ENCODE measurements around the gene BOK.

BOK gene

GRCh38 chr2:241553512-241553830, 5.1 kb upstream of the BOK start:
- no peak for DNase-seq
- no peak for TF ChIP-seq CTCF (IDR thresholded peaks at IDR 0.05; ENCODE audit: borderline replicate concordance, extremely low read depth, low read length, poor library complexity, severe bottlenecking)
- H3K9me3 ChIP-seq (ENCODE audit: insufficient read depth, low read length, severe bottlenecking), result peaks cover 4% of the 10 kb centered on the region
- no peak overlapping the region for H3K27ac ChIP-seq (ENCODE audit: low read length)
- ATAC-seq (ENCODE audit: insufficient read depth, low read depth), result no peak
- no peaks in the 10 kb centered on the region for H3K36me3 ChIP-seq (ENCODE audit: insufficient read depth, low read length)
- peaks cover 6% of the 10 kb centered on the region for H3K4me1 ChIP-seq (ENCODE audit: insufficient read depth, low read length)
- no peak overlapping the region for H3K4me2 ChIP-seq (ENCODE audit: insufficient read depth, low read length)
- no peaks in the 10 kb centered on the region for H3K79me2 ChIP-seq (ENCODE audit: insufficient read depth, low read length)
- H3K9ac ChIP-seq (ENCODE audit: low read depth, low read length), result no peak overlapping the region
- no peaks in the 10 kb centered on the region for H4K20me1 ChIP-seq (ENCODE audit: insufficient read depth, low read length)
- H3K27me3 ChIP-seq (ENCODE audit: insufficient read depth, low read length, poor library complexity), result no peaks in the 10 kb centered on the region
- no peak overlapping the region for H2AFZ ChIP-seq (ENCODE audit: low read depth, low read length)
- H3K4me3 ChIP-seq (ENCODE audit: low read depth in 1 of 2, low read length in 2 of 2), result no peak overlapping the region

- peaks cover 6% of the 10 kb centered on the region for H3K4me1 ChIP-seq (ENCODE audit: insufficient read depth, low read length)
- no peak for ATAC-seq (ENCODE audit: insufficient read depth, low read depth)
- no peaks in the 10 kb centered on the region for H3K36me3 ChIP-seq (ENCODE audit: insufficient read depth, low read length)
- H3K79me2 ChIP-seq (ENCODE audit: insufficient read depth, low read length), result no peaks in the 10 kb centered on the region
- H3K27me3 ChIP-seq (ENCODE audit: insufficient read depth, low read length, poor library complexity), result no peaks in the 10 kb centered on the region
- no peak overlapping the region for H2AFZ ChIP-seq (ENCODE audit: low read depth, low read length)
- H4K20me1 ChIP-seq (ENCODE audit: insufficient read depth, low read length), result no peaks in the 10 kb centered on the region
- DNase-seq, result no peak
- TF ChIP-seq CTCF (IDR thresholded peaks at IDR 0.05; ENCODE audit: borderline replicate concordance, extremely low read depth, low read length, poor library complexity, severe bottlenecking) (no peak), EZH2 (IDR thresholded peaks at IDR 0.05; ENCODE audit: borderline replicate concordance, low read depth, low read length, severe bottlenecking) (no peak)
- no peak overlapping the region for H3K27ac ChIP-seq (ENCODE audit: low read length)
- no peak overlapping the region for H3K9ac ChIP-seq (ENCODE audit: low read depth, low read length)
- H3K4me3 ChIP-seq (ENCODE audit: low read depth in 1 of 2, low read length in 2 of 2), result no peak overlapping the region
- H3K9me3 ChIP-seq (ENCODE audit: insufficient read depth, low read length, severe bottlenecking), result peaks cover 4% of the 10 kb centered on the region
- no peak overlapping the region for H3K4me2 ChIP-seq (ENCODE audit: insufficient read depth, low read length)
Observed at GRCh38 chr2:241553981-241554380, 4.6 kb upstream of the BOK start.

GRCh38 chr2:241554610-241555322, 3.8 kb upstream of the BOK start:
- Histone ChIP-seq H4K20me1 (ENCODE audit: insufficient read depth, low read length) (no peaks in the 10 kb centered on the region), H3K4me3 (ENCODE audit: low read depth in 1 of 2, low read length in 2 of 2) (no peak overlapping the region), H3K27me3 (ENCODE audit: insufficient read depth, low read length, poor library complexity) (no peaks in the 10 kb centered on the region), H3K4me1 (ENCODE audit: insufficient read depth, low read length) (peaks cover 6% of the 10 kb centered on the region), H2AFZ (ENCODE audit: low read depth, low read length) (no peak overlapping the region), H3K36me3 (ENCODE audit: insufficient read depth, low read length) (no peaks in the 10 kb centered on the region), H3K9ac (ENCODE audit: low read depth, low read length) (no peak overlapping the region), H3K79me2 (ENCODE audit: insufficient read depth, low read length) (no peaks in the 10 kb centered on the region), H3K9me3 (ENCODE audit: insufficient read depth, low read length, severe bottlenecking) (peaks cover 4% of the 10 kb centered on the region), H3K4me2 (ENCODE audit: insufficient read depth, low read length) (no peak overlapping the region), H3K27ac (ENCODE audit: low read length) (no peak overlapping the region)
- TF ChIP-seq CTCF (IDR thresholded peaks at IDR 0.05; ENCODE audit: borderline replicate concordance, extremely low read depth, low read length, poor library complexity, severe bottlenecking) (no peak), EZH2 (IDR thresholded peaks at IDR 0.05; ENCODE audit: borderline replicate concordance, low read depth, low read length, severe bottlenecking) (no peak)
- ATAC-seq (ENCODE audit: insufficient read depth, low read depth) (no peak), DNase-seq (no peak)
